Lung (tissue), 16 donors: ENCODE data around the gene PARD6A. TPM values are rescaled to one million over a fixed set of nuclear protein-coding genes. Genes with fewer than 3 reads are reported as not detected.

Experiments used
- ATAC-seq: fragments of 200-7000 bp; cut with Tn5 transposase; one replicate; pipeline ENCODE4 v1.9.1; 2020; ENCODE audit warnings: moderate number of reproducible peaks; ENCODE audit not compliant: insufficient read depth, low FRiP score
- DNase-seq, 3 donors: peaks; one replicate each; pipeline ENCODE4 v3.0.0-alpha.2; 2013 to 2017
- H3K27ac ChIP-seq, 2 donors: one replicate each; pipeline ENCODE4 v1.5.1; 2013; ENCODE audit warnings: mild to moderate bottlenecking in 2 of 2, moderate library complexity in 2 of 2, control low read depth in 1 of 2, inconsistent platforms in 1 of 2, low read depth in 1 of 2, low read length in 1 of 2
- H3K27me3 ChIP-seq, 3 donors: one replicate each; pipeline ENCODE4 v1.5.1; 2013; ENCODE audit warnings: low read length in 2 of 3; ENCODE audit not compliant: control insufficient read depth in 3 of 3, insufficient read depth in 3 of 3
- H3K36me3 ChIP-seq, 4 donors: one replicate each; pipeline ENCODE4 v1.5.1; 2013; ENCODE audit warnings: low read length in 4 of 4, mild to moderate bottlenecking in 1 of 4, moderate library complexity in 1 of 4; ENCODE audit not compliant: control insufficient read depth in 4 of 4, insufficient read depth in 4 of 4
- H3K4me1 ChIP-seq, 5 donors: one replicate each; pipeline ENCODE4 v1.5.1; 2013; ENCODE audit warnings: low read length in 5 of 5, mild to moderate bottlenecking in 2 of 5, moderate library complexity in 1 of 5; ENCODE audit not compliant: control insufficient read depth in 5 of 5, insufficient read depth in 5 of 5
- H3K4me3 ChIP-seq: one replicate; pipeline ENCODE4 v1.5.1; 2013; ENCODE audit warnings: mild to moderate bottlenecking, control low read depth, moderate library complexity
- H3K9ac ChIP-seq, 2 donors: one replicate each; pipeline ENCODE4 v1.5.1; 2013; ENCODE audit warnings: low read length in 2 of 2, control low read depth in 1 of 2; ENCODE audit not compliant: insufficient read depth in 1 of 2
- H3K9me3 ChIP-seq, 4 donors: one replicate each; pipeline ENCODE4 v1.5.1; 2013; ENCODE audit warnings: low read length in 3 of 4, mild to moderate bottlenecking in 1 of 4, moderate library complexity in 1 of 4; ENCODE audit not compliant: control insufficient read depth in 4 of 4, insufficient read depth in 3 of 4
- WGBS, 2 donors: extraction: QIAGEN DNeasy Blood & Tissue Kit; methylation state at CpG; one replicate each; pipeline ENCODE4 v1.1.7; 2013; 5-methylcytosine and 5-hydroxymethylcytosine counted together
- long read RNA-seq, 5 donors: transcript quantifications; one replicate each; lab custom pipeline, GENCODE V29; 2026
- polyA plus RNA-seq, 2 donors: library from polyadenylated mRNA; stranded (reverse); fragments of 200-250 nt; gene quantifications; one replicate each; pipeline ENCODE4 v1.2.1, GENCODE V29; 2013
- total RNA-seq, 2 donors: library from RNA; depleted of rRNA in 1 of 2; stranded (reverse); fragments of >200 nt in 1 of 2; gene quantifications; one replicate each; pipeline ENCODE4 v1.2.1, GENCODE V29; 2014 to 2021
- TF ChIP-seq, protein P1 (sequence below): IDR thresholded peaks from 2 replicates; pipeline ENCODE4 v1.5.1; 2012; ENCODE audit warnings: mild to moderate bottlenecking; ENCODE audit errors: control extremely low read depth, extremely low read depth
- donor health status: control.
- donor health status: control.
- donor health status: Bipolar disorder and iron deficiency.
- donor health status: healthy.
- donor health status: DM: yes; HTN: yes; CAD: no.

PARD6A gene, protein sequence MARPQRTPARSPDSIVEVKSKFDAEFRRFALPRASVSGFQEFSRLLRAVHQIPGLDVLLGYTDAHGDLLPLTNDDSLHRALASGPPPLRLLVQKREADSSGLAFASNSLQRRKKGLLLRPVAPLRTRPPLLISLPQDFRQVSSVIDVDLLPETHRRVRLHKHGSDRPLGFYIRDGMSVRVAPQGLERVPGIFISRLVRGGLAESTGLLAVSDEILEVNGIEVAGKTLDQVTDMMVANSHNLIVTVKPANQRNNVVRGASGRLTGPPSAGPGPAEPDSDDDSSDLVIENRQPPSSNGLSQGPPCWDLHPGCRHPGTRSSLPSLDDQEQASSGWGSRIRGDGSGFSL
- total RNA-seq = 1 to 10 TPM; 1.4 to 6.2 TPM
- 1 to 10 TPM; 4.4 to 5.0 TPM for polyA plus RNA-seq
- long read RNA-seq, donor 1, partial matches to known transcripts = 0 of 2 reads
- long read RNA-seq, donor 1, other reads (novel, unspliced or antisense) = 0 of 2 reads
- long read RNA-seq, donor 2, partial matches to known transcripts = 0 of 2 reads
- long read RNA-seq, donor 2, other reads (novel, unspliced or antisense) = 0 of 2 reads
- long read RNA-seq, donor 3 = 0 reads
- long read RNA-seq, donor 4, partial matches to known transcripts = 0 of 2 reads
- long read RNA-seq, donor 4, other reads (novel, unspliced or antisense) = 0 of 2 reads
- long read RNA-seq, donor 5, partial matches to known transcripts = 0 of 1 reads
- long read RNA-seq, donor 5, other reads (novel, unspliced or antisense) = 0 of 1 reads

DNA sequence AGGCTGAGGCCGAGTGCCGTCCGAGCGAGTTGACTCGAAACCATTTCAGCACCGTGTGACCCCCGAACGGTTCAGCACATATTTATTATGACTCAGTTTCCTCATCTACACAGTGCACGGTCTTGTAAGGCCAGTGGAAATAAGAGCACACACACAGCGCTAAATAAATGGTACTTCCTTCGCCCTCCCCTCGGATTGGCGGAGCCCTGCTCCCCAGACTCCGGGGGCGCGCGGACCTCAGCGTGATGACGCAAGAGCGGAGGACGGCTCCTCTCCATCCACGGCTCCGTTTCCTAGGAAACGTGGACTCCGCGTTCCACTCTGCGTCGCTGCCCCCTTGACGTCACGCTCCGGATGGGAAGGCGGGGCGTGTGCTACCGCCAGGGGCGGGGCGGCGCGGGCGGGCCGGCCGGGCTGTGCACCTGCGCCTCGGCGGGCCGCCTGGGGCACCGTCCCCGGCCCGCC lies at the start of gene PARD6A:
PARD6A (plus strand) TSS at position 397 of the 465 bp plus-strand sequence. CDS start 79 bp downstream, outside the sequence.
- 0 to 1% methylated on average over 45 to 48 of the region's 48 CpGs for WGBS, 2 donors
- peak within 1 kb of the TSS; percentile 85 to 90 for H3K27ac ChIP-seq
- H3K4me1 ChIP-seq = peaks cover 3 to 15% (median 7%) of the 10 kb centered on the region in 5 donors
- TF ChIP-seq, protein P1, sequence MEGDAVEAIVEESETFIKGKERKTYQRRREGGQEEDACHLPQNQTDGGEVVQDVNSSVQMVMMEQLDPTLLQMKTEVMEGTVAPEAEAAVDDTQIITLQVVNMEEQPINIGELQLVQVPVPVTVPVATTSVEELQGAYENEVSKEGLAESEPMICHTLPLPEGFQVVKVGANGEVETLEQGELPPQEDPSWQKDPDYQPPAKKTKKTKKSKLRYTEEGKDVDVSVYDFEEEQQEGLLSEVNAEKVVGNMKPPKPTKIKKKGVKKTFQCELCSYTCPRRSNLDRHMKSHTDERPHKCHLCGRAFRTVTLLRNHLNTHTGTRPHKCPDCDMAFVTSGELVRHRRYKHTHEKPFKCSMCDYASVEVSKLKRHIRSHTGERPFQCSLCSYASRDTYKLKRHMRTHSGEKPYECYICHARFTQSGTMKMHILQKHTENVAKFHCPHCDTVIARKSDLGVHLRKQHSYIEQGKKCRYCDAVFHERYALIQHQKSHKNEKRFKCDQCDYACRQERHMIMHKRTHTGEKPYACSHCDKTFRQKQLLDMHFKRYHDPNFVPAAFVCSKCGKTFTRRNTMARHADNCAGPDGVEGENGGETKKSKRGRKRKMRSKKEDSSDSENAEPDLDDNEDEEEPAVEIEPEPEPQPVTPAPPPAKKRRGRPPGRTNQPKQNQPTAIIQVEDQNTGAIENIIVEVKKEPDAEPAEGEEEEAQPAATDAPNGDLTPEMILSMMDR = no peak
- H3K36me3 ChIP-seq = peaks cover 0 to 20% (median 6%) of the 10 kb centered on the region in 4 donors
- DNase-seq (peak; percentile 96 to 97 (median 96)), ATAC-seq (peak; percentile 80)
- H3K9me3 ChIP-seq = no peaks in the 10 kb centered on the region
- H3K4me3 ChIP-seq = peak within 1 kb of the TSS; percentile 81
- no peaks in the 10 kb centered on the region for H3K27me3 ChIP-seq
- peak within 1 kb of the TSS; percentile 59 to 94 for H3K9ac ChIP-seq

DNA sequence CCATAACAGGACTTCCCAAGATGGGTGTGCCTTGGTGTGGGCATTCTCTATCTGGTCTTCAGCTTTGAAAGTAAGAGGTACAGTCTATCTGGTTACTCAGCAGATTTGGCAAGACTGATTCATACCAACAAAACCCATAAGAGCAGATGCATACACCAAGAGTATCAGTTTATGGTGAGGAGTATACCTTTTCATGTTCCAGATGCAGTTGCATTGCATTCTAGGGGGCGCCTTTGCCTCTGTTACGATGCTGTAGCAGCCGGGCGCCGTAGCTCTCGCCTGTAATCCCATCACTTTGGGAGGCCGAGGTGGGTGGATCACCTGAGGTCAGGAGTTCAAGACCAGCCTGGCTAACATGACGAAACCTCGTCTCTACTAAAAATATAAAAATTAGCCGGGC lies 47.0 kb upstream of the PARD6A start:
- Histone ChIP-seq H3K9me3 (no peaks in the 10 kb centered on the region), H3K27me3 (no peaks in the 10 kb centered on the region), H3K4me3 (no peak overlapping the region), H3K27ac (no peak overlapping the region), H3K9ac (no peak overlapping the region), H3K36me3 (peaks cover 21 to 30% (median 24%) of the 10 kb centered on the region in 4 donors), H3K4me1 (no peaks in the 10 kb centered on the region)
- WGBS, 2 donors = 93 to 96% methylated on average over 10 of the region's 10 CpGs
- ATAC-seq (no peak), DNase-seq (no peak)
- TF ChIP-seq, protein P1 = no peak

DNA sequence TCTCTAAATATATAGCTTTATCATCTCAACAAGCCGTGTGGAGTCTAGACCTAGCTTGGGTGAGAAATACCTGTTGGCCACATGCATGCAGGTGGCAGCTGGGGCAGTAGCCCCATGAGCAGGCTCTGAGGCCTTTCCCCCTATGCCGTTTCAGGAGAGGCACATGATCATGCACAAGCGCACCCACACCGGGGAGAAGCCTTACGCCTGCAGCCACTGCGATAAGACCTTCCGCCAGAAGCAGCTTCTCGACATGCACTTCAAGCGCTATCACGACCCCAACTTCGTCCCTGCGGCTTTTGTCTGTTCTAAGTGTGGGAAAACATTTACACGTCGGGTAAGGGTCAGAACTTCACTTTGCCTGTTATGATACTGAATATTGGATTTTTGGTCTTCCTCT lies 32.5 kb upstream of the PARD6A start:
- Histone ChIP-seq H3K4me3 (no peak overlapping the region), H3K9ac (no peak overlapping the region), H3K27me3 (no peaks in the 10 kb centered on the region), H3K4me1 (peaks cover 0 to 12% (median 3%) of the 10 kb centered on the region in 5 donors), H3K9me3 (no peaks in the 10 kb centered on the region), H3K36me3 (peaks cover 26 to 42% (median 34%) of the 10 kb centered on the region in 4 donors), H3K27ac (no peak overlapping the region)
- 95% methylated on average over 14 of the region's 14 CpGs for WGBS, 2 donors
- TF ChIP-seq, protein P1 = no peak
- no peak for DNase-seq
- ATAC-seq = no peak
